Stimulated activated naive B cell treated with anti-CD40 and anti-IgM and Interleukin-4, amounts not matched to agents 10 μg/mL and 1 μg/mL and 100 μg/mL, for 72 hours (primary cell): ENCODE measurements around the gene ESPNL.

Experiments
- ATAC-seq, 2 donors: fragments of 150-1000 bp; cut with Tn5 transposase; replicated peaks; 2 replicates each; pipeline ENCODE4 v1.10.0; 2021; ENCODE audit warnings: moderate library complexity in 1 of 2
- DNase-seq: peaks from one replicate; pipeline ENCODE4 v3.0.0; 2021
- H3K27ac Mint-ChIP-seq: one replicate; pipeline ENCODE4 v1.8.0; 2022; ENCODE audit warnings: mild to moderate bottlenecking, mixed read lengths
- H3K27me3 Mint-ChIP-seq, 2 donors: one replicate each; pipeline ENCODE4 v1.8.0; 2022; ENCODE audit warnings: mixed read lengths in 2 of 2
- H3K36me3 Mint-ChIP-seq, 2 donors: one replicate each; pipeline ENCODE4 v1.8.0; 2022; ENCODE audit warnings: mixed read lengths in 2 of 2, mild to moderate bottlenecking in 1 of 2
- H3K4me1 Mint-ChIP-seq, 2 donors: one replicate each; pipeline ENCODE4 v1.8.0; 2022; ENCODE audit warnings: mixed read lengths in 2 of 2, mild to moderate bottlenecking in 1 of 2
- H3K4me3 Mint-ChIP-seq, 2 donors: one replicate each; pipeline ENCODE4 v1.8.0; 2022; ENCODE audit warnings: mild to moderate bottlenecking in 2 of 2, mixed read lengths in 2 of 2, moderate library complexity in 1 of 2
- H3K9me3 Mint-ChIP-seq, 2 donors: one replicate each; pipeline ENCODE4 v1.8.0; 2022; ENCODE audit warnings: mixed read lengths in 2 of 2, mild to moderate bottlenecking in 1 of 2

Gene ESPNL

GRCh38 chr2:238122287-238123217, 22.4 kb downstream of the ESPNL start:
- H3K4me3 Mint-ChIP-seq, result no peak overlapping the region
- H3K9me3 Mint-ChIP-seq, result no peaks in the 10 kb centered on the region
- peaks cover 15 to 16% of the 10 kb centered on the region in 2 donors for H3K27me3 Mint-ChIP-seq
- H3K4me1 Mint-ChIP-seq, result peaks cover 3 to 19% of the 10 kb centered on the region in 2 donors
- H3K27ac Mint-ChIP-seq, result no peak overlapping the region
- H3K36me3 Mint-ChIP-seq, result peaks cover 0 to 8% of the 10 kb centered on the region in 2 donors
- DNase-seq (no peak), ATAC-seq (no peak)

DNA sequence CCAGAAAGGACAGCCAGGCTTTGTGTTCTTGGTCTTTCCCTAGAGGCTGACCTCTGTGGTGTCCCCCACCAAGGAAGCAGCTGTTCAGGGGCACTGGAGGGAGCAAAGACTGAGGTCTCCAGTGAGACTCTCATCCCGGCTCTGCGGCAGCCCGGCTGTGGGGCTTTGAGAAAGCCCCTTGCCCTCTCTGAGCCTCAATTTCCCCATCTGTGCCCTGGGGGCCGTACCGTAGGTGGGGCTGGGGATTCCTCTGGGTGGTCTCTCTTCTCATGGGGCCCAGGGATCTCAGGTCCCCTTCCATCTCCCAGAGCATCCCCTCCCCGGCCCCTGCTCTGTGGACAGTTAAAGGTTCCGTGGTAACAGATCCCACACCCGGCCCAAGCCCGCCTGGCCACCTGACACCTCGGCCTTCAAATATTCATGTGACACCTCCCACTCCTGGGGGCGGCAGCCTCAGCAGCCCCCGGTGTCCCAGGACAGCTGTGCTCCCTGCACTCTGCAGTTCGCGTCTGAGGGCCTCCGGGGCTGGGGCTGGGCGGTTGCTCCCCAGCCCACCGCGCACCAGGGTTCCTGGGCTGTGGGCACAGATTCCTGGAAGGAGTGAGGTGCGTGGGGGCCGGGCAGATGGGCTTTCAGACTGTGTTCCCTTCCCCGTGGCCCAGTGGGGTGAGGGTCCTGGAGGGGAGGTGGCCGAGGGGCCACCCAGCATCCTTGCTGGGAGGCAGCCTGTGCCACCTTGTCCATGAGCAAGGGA, 23.3 kb downstream of the ESPNL start:
- Mint-ChIP-seq H3K27me3 (peaks cover 7% of the 10 kb centered on the region in 2 donors), H3K4me1 (peaks cover 3 to 19% of the 10 kb centered on the region in 2 donors), H3K36me3 (peaks cover 0 to 4% of the 10 kb centered on the region in 2 donors), H3K4me3 (no peak overlapping the region), H3K9me3 (no peaks in the 10 kb centered on the region), H3K27ac (no peak overlapping the region)
- no peak for ATAC-seq
- no peak for DNase-seq

- no peak for DNase-seq
- Mint-ChIP-seq H3K4me3 (no peak overlapping the region), H3K36me3 (peaks cover 0 to under 1% of the 10 kb centered on the region in 2 donors), H3K9me3 (no peaks in the 10 kb centered on the region), H3K27me3 (peaks cover under 1 to 1% of the 10 kb centered on the region in 2 donors), H3K4me1 (peaks cover 3 to 15% of the 10 kb centered on the region in 2 donors), H3K27ac (no peak overlapping the region)
- ATAC-seq, result no peak
Observed at GRCh38 chr2:238123991-238124470, 23.9 kb downstream of the ESPNL start.

DNA sequence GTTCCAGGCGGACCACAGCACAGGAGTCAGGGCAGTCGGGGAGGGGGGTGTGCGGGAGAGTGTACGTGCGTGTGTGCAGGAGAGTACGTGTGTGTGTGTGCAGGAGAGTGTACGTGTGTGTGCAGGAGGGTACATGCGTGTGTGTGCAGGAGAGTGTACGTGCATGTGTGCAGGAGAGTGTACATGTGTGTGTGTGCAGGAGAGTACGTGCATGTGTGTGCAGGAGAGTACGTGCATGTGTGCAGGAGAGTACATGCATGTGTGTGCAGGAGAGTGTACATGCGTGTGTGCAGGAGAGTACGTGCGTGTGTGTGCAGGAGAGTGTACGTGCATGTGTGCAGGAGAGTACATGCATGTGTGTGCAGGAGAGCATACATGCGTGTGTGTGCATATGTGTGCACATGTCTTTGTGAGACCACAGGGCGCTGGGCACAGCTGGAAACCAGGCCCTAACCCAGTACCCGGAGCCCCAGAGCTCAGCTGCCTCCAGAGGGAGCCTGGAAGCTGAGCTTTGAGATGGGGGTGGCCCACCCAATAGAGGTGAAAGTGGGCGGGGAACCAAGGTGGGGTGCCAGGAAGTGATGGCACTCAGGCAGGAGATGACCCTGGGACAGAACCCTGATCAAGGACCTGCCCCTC, 24.5 kb downstream of the ESPNL start:
- H3K9me3 Mint-ChIP-seq, result no peaks in the 10 kb centered on the region
- no peak overlapping the region for H3K4me3 Mint-ChIP-seq
- H3K27ac Mint-ChIP-seq, result no peak overlapping the region
- DNase-seq (no peak), ATAC-seq (no peak)
- no peaks in the 10 kb centered on the region for H3K27me3 Mint-ChIP-seq
- no peaks in the 10 kb centered on the region for H3K36me3 Mint-ChIP-seq
- peaks cover 3 to 11% of the 10 kb centered on the region in 2 donors for H3K4me1 Mint-ChIP-seq

- no peaks in the 10 kb centered on the region for H3K36me3 Mint-ChIP-seq
- H3K4me1 Mint-ChIP-seq, result peaks cover 1 to 4% of the 10 kb centered on the region in 2 donors
- H3K4me3 Mint-ChIP-seq, result no peak overlapping the region
- DNase-seq, result no peak
- no peaks in the 10 kb centered on the region for H3K9me3 Mint-ChIP-seq
- no peak for ATAC-seq
- H3K27ac Mint-ChIP-seq, result no peak overlapping the region
- H3K27me3 Mint-ChIP-seq, result no peaks in the 10 kb centered on the region
Observed at GRCh38 chr2:238125127-238125885, 25.2 kb downstream of the ESPNL start.

- no peak overlapping the region for H3K27ac Mint-ChIP-seq
- ATAC-seq (no peak), DNase-seq (no peak)
- H3K36me3 Mint-ChIP-seq, result no peaks in the 10 kb centered on the region
- no peaks in the 10 kb centered on the region for H3K9me3 Mint-ChIP-seq
- no peaks in the 10 kb centered on the region for H3K4me1 Mint-ChIP-seq
- no peaks in the 10 kb centered on the region for H3K27me3 Mint-ChIP-seq
- H3K4me3 Mint-ChIP-seq, result no peak overlapping the region
Observed at GRCh38 chr2:238126338-238126737, 26.2 kb downstream of the ESPNL start.

DNA sequence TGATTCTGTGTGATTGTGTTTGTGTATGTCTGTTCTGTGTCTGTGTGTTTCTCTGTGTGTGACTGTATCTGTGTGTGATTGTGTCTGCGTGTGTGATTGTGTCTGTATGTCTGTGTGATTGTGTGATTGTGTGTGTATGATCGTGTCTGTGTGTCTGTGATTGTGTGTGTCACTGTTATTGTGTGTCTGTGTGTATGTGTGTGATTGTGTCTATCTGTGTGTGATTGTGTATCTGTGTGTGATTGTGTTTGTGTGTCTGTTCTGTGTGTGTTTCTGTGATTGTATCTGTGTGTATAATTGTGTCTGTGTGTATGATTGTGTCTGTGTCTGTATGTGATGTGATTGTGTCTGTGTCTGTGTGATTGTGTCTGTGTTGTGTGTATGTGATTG, 26.6 kb downstream of the ESPNL start:
- H3K9me3 Mint-ChIP-seq, result no peaks in the 10 kb centered on the region
- H3K36me3 Mint-ChIP-seq, result no peaks in the 10 kb centered on the region
- DNase-seq, result no peak
- no peaks in the 10 kb centered on the region for H3K27me3 Mint-ChIP-seq
- H3K27ac Mint-ChIP-seq, result no peak overlapping the region
- ATAC-seq, result no peak
- H3K4me3 Mint-ChIP-seq, result no peak overlapping the region
- no peaks in the 10 kb centered on the region for H3K4me1 Mint-ChIP-seq

DNA sequence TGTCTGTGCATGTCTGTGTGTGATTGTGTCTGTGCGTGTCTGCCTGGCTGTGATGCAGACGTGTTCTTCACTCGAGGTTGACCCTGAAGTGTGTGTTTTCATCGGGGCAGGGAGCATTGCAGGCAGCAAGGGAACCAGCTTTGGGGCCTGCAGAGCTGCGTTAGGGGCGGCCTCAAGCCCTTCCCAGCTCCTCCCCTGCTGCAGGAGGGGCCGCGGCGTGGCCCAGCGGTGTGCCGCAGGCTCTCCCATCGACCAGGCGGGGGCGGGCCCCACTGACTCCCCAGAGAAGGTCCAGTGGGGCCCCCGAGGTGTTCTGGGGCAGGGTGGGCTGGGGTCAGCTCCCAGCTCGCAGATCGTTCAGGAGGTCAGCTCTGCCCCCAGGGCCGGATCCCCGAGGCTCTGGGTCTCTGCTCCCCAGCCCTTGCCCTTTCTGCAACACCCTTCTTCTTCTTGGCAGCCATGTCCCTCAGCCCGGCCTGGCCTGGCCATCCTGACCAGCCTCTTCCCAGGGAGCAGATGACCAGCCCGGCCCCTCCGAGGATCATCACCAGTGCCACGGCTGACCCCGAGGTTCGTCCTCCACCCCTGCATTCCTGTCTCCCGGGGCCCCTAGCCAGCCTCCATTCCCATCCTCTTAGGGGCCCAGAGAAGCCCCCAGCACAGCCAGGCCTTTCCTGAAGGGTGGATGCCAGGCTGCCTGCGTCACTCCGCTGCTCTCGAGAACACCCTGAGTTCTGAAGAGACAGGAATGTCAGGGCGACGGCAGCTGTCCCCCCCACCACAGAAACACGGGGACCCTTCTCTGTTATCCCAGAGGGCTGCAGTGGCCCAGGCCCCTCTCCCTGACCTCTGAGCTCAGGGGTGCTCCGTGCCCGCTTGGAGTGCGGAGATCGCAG, 27.3 kb downstream of the ESPNL start:
- no peaks in the 10 kb centered on the region for H3K9me3 Mint-ChIP-seq
- peak; percentile 62 to 88 for ATAC-seq
- H3K27ac Mint-ChIP-seq, result no peak overlapping the region
- no peak overlapping the region for H3K4me3 Mint-ChIP-seq
- no peak for DNase-seq
- H3K27me3 Mint-ChIP-seq, result no peaks in the 10 kb centered on the region
- H3K4me1 Mint-ChIP-seq, result no peaks in the 10 kb centered on the region
- peaks cover 0 to 2% of the 10 kb centered on the region in 2 donors for H3K36me3 Mint-ChIP-seq

- H3K27ac Mint-ChIP-seq, result no peak overlapping the region
- H3K4me1 Mint-ChIP-seq, result no peaks in the 10 kb centered on the region
- no peak for ATAC-seq
- H3K9me3 Mint-ChIP-seq, result no peaks in the 10 kb centered on the region
- H3K27me3 Mint-ChIP-seq, result no peaks in the 10 kb centered on the region
- H3K4me3 Mint-ChIP-seq, result no peak overlapping the region
- peaks cover 0 to 2% of the 10 kb centered on the region in 2 donors for H3K36me3 Mint-ChIP-seq
- DNase-seq, result no peak
Observed at GRCh38 chr2:238128061-238128440, 27.9 kb downstream of the ESPNL start.

DNA sequence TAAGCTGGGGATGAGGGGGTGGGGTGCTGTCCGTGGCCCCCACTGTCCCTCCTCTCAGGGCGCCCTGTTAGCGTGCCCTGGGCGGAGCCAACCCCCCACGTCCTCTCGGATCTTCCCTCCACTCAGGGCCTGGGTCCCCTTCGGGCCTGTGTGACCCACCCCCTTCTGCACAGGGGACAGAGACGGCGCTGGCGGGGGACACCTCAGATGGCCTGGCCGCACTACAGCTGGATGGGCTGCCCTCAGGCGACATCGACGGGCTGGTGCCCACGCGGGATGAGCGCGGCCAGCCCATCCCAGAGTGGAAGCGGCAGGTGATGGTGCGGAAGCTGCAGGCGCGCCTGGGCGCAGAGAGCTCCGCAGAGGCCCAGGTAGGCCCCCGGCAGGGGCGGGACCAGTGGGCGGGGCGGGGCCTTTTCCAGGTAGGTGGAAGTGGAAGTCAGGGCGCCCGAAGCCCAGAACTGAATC, 28.4 kb downstream of the ESPNL start:
- ATAC-seq (no peak), DNase-seq (no peak)
- Mint-ChIP-seq H3K36me3 (peaks cover 0 to 2% of the 10 kb centered on the region in 2 donors), H3K27me3 (no peaks in the 10 kb centered on the region), H3K27ac (no peak overlapping the region), H3K4me1 (no peaks in the 10 kb centered on the region), H3K9me3 (no peaks in the 10 kb centered on the region), H3K4me3 (no peak overlapping the region)

DNA sequence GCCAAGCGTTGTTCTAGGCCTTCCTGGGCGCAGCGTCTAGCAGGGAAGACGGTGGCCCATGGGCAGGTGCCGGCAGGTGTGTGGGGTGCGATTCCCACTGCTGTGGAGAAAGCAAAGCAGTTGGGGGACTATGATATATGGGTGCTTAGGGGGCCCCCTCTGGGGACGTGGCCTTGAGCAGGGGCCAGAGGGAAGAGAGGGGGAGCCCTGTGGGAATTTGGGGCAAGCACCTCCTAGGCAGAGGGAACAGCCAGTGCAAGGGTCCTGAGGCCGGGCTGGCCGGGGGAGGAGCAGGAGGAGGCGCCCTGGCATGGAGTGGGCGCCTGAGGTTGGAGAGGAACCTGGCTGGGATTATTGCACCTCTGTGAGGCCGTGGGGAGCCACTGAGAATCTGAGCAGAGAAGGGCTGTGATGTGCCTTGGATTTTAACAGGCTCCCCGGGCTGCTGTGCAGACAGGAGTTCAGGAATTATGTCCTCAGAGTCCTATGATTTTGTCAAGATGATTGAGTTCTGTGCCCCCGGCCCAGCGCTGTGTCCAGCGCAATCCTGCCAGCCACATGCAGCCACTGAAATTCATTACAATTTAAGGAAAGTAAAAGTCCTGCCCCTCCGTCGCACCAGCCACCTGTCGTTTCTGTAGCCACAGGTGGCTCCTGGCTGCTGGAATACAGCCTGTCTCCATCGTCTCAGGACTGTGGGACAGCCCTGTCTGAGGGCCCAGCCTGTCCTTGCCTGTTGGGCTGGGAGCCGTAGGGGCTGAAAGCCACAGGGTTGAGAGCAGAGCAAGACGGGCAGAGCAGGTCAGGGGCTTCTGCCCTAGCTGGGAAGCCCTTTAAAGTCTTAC, 29.2 kb downstream of the ESPNL start:
- Mint-ChIP-seq H3K27me3 (no peaks in the 10 kb centered on the region), H3K27ac (no peak overlapping the region), H3K9me3 (no peaks in the 10 kb centered on the region), H3K4me1 (no peaks in the 10 kb centered on the region), H3K4me3 (no peak overlapping the region), H3K36me3 (peaks cover 0 to 2% of the 10 kb centered on the region in 2 donors)
- no peak for ATAC-seq
- DNase-seq, result no peak

- H3K36me3 Mint-ChIP-seq, result peaks cover 0 to 2% of the 10 kb centered on the region in 2 donors
- no peaks in the 10 kb centered on the region for H3K27me3 Mint-ChIP-seq
- no peaks in the 10 kb centered on the region for H3K9me3 Mint-ChIP-seq
- peaks cover 0 to 1% of the 10 kb centered on the region in 2 donors for H3K4me1 Mint-ChIP-seq
- ATAC-seq, result no peak
- H3K4me3 Mint-ChIP-seq, result no peak overlapping the region
- no peak overlapping the region for H3K27ac Mint-ChIP-seq
- DNase-seq, result no peak
Observed at GRCh38 chr2:238130111-238130695, 30.1 kb downstream of the ESPNL start.
